Measurements from ENCODE around the gene GRB2.
A peak's percentile ranks its signal among the peaks of the same experiment; 100 is the strongest.
"Not testable (repeated sequence)": the region's sequence is repeated elsewhere in the genome, so short reads cannot be mapped to it uniquely, and the experiment has no call there.

GRB2 gene

GRCh38 chr17:75288770-75289114 lies 116.7 kb downstream of the GRB2 start:
- peak in 1 of 2 donors; percentile 16 for DNase-seq (ENCODE audit: low read depth in 2 of 2, low spot score in 1 of 2)

DNA sequence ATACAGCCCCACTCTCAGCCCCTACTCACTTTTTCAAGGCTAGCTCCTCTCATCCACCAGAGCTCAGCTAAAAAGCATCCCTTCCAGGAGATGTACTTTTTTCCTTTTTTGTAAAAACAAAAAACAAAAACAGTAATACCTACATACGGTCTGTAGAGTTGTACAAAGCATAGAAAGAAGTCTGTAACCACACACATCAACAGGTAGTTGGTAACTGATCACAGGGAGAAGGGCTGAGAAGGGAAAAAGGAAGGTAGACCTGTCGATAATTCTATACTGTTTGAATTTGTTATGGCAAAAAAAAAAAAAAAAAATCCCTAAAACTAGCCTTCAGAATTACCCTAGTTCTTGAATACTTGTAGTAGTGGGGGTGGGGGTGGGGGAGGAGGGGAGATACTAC lies 117.1 kb downstream of the GRB2 start:
- DNase-seq (ENCODE audit: low read depth in 2 of 2, low spot score in 1 of 2), result no peak

DNA sequence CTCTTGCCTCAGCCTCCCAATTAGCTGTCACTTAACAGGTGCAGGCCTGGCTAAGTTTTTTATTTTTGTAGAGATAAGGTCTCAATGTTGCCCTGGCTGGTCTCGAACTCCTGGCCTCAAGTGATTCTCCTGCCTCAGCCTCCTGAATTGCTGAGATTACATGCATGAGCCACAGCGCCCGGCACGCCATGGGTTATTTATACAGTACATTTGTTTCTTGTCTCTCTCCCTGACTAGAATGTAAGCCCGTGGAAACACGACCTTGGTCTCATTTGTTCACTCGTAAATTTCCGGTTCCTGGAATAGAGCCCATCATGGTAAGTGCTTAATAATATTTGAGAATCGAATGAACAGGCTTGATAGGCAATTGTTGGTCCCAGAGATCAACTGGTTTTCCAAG lies 118.3 kb downstream of the GRB2 start:
- DNase-seq (ENCODE audit: low read depth in 2 of 2, low spot score in 1 of 2), result no peak

DNA sequence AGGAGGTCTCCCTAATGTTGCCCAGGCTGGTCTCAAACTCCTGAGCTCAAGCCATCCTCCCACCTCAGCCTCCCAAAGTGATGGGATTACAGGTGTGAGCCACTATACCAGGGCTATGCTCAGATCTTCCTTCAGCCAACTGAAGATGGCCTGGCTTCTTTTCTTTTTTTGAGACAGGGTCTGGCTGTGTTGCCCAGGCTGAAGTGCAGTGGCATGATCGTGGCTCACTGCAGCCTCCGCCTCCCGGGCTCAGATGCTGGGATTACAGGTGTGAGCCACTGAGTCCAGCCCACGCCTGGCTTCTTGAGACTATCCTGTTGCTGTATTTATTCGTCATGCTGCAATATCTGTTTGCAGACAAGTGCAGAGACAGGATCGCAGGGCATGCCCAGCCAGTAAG lies 120.4 kb downstream of the GRB2 start:
- DNase-seq (ENCODE audit: low read depth in 2 of 2, low spot score in 1 of 2), result no peak

GRCh38 chr17:75280189-75280588 lies 125.3 kb downstream of the GRB2 start:
- not testable (repeated sequence) for DNase-seq (ENCODE audit: low read depth in 2 of 2, low spot score in 1 of 2)

DNA sequence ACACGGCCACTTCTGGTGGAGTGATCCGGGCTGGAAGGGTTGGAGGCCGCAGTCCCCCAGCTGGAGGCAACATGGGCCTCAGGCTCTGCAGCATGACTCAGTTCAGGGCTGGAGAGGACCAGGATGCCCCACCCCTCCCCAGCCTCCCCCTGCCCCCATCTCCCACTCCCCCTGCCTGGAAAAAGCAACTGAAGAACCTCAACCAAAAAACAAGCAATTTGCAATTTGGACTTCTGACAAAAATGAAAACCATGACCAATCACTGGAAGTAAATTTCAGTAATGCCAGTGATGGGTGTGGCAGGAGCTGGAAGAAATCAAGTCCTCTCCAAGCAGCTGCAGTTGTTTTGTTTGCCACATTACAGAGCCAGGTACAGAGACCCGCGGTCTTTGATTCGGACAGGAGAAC lies 127.8 kb downstream of the GRB2 start:
- no peak for DNase-seq (ENCODE audit: low read depth in 2 of 2, low spot score in 1 of 2)

DNA sequence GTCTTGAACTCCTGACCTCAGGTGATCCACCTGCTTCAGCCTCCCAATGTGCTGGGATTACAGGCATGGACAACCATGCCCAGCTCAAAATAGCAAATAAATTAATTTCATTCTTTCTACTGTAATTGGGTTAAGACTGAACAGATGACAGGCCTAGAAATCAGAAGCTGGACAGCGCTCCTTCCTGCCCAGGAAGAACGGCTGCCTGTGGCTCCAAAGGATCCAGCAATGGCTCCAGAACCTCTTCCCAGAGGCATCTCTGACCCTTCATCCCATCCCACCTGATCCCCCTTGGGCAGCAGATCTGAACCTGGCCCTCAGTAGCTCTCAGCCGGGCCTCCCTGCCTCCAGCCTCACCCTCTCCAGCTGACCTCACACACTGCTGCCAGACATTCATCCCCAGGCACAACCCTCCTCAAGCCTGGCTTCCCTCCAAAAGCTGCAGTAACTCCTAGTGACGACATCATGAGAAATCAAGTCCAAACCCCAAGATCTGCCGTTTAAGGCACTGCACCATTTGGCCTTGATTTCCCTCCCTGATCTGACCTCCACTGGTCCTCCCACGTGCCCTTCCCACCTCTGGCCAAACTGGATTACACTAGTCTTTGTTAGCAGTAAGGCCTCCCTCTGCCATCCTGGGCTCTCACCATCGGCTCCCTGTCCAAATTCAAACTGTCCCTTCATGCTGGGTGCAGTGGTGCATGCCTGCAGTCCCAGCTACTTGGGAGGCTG lies 131.3 kb downstream of the GRB2 start:
- DNase-seq (ENCODE audit: low read depth in 2 of 2, low spot score in 1 of 2), result no peak

DNA sequence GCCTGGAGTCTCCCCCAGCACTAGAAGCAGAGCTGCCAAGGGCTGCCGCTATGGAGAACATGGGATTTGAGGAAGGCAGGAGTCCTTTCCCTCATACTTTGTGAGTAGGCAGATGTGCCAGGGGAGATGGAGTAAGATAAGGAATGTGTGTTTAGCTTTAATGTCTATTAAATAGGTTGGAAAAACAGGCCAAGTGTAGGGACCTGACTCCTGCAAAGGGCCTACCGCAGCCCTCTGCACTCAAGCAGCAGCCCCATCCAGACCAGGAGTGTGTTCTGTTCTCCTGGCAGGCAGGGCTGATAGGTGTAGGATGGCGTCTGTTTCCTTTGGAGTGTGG lies 132.7 kb downstream of the GRB2 start:
- DNase-seq (ENCODE audit: low read depth in 2 of 2, low spot score in 1 of 2), result no peak

GRCh38 chr17:75271955-75272847 lies 133.3 kb downstream of the GRB2 start:
- DNase-seq (ENCODE audit: low read depth in 2 of 2, low spot score in 1 of 2), result no peak

DNA sequence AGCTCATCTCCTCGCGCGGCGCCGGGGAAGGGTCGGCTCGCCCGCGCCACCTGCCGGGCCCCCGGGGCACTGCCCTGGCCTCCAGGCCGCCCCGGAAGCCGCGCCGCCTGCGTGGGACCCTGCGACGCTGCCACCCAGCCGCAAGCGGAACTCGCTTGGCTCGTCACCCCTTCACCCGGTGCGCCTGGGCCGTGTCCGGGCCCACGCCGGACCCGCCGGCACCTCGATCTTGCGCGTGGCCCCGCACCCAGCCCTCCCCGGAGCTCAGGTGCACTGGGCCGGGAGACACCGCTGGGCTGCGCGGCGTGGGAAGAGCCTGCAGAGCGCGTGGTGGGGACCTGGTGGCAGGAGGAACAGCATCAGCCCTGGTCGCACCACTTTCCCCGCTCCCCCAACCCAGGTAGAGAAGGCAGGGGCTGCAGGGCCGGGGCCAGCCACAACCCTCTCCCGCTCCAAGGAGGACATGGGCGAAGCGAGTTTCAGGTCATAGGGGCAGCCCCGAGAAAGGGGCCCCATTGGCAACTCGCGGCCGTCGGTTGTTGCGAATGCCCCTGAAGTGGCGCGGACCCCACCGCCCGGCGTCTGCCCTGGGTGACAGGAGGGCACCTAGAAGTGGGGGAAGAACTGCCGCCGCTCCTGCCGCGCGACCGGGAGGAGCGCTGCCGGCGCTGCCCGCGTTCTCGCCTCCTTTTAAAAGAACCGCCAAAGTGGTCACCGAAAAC lies 134.1 kb downstream of the GRB2 start:
- DNase-seq (ENCODE audit: low read depth in 2 of 2, low spot score in 1 of 2), result peak; percentile 58 to 76

DNA sequence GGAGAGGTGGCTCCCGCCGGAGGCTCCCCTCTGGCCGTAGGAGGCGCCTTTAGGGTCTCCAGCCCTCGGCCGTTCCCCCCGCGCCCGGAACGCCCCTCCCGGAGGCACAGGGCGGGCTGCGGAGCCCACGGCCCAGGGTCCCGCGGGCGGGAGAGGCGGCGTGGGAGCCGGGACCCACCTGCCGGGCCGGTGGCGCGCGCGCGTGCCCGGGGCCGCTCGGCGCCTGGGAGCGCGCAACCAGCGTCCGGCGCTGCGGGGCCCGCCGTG lies 134.6 kb downstream of the GRB2 start, which contains the start of gene MIF4GD:
Gene MIF4GD, minus strand, starts transcription at position 266 of the 267 bp plus-strand sequence. CDS start 1,036 bp downstream, outside the sequence.
- DNase-seq (ENCODE audit: low read depth in 2 of 2, low spot score in 1 of 2), result no peak

DNA sequence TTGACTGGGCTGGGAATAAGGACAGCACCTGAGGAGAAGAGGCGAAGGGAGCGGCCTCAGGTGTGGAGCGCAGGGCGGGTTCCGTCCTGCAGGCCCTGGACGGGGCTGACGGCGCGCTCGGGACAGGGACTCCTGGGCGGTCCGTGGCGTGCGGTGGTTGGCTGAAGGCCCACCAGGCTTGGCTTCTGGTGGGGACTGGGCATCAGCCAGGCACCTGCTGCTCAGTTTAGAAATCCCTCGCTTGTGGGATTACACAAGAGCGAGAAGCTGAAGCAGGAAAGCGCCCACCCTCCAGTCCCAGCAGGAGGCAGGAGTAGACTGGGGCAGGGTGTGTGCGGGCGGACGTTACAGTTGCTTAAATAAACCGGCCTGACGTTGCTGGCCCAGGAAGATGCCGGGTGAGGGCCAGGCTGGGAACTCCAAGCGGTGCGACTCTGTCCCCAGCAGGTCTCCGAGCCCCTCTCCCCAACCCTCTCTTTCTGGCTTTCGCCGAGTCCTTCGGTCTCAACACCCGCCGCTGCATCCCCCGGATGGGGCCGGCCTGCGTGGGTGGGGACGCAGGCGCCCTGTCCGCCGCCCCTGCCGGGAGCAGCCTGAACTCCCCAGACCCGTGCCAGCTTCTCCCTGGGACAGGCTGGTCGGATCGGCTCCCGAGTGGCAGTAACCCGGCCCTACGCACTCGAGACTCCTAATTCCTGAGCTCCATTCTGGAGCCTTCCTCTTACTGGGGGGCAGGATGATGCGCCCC lies 135.1 kb downstream of the GRB2 start:
- DNase-seq (ENCODE audit: low read depth in 2 of 2, low spot score in 1 of 2), result peak in 1 of 2 donors; percentile 24

- no peak for DNase-seq (ENCODE audit: low read depth in 2 of 2, low spot score in 1 of 2)
Measured at GRCh38 chr17:75269844-75270217, 135.6 kb downstream of the GRB2 start.
